Measurements from ENCODE around the gene LGALS7. TPM values are rescaled to one million over a fixed set of nuclear protein-coding genes. Genes with fewer than 3 reads are reported as not detected.

The LGALS7 gene
- total RNA-seq, 1 donor from 2014 or later = not detected

- POLR2A ChIA-PET = interaction anchor here (0.6 to 4.1 kb wide), 15 partner anchors 35 to 700 kb away, joined by 3 to 28 read pairs (median 5); partner anchors contain the start of genes ACTN4, ECH1, EIF3K and HNRNPL
- ATAC-seq (ENCODE audit: low read depth) = peak; percentile 31
- intact Hi-C loops (cut with micrococcal nuclease) = loop anchor here (1.0 to 10.0 kb wide), 6 partner anchors 97 to 332 kb away; partner anchors contain the start of genes ECH1, FAM98C, NFKBIB and SIRT2
- no peak for TF ChIP-seq CTCF (IDR thresholded peaks at IDR 0.05)
- peak; percentile 49 for DNase-seq
- peaks cover 8% of the 10 kb centered on the region for H3K36me3 Mint-ChIP-seq (ENCODE audit: low read depth)
- peak overlapping the region; percentile 90 for H3K27ac Mint-ChIP-seq
- peaks cover 38% of the 10 kb centered on the region for H3K4me1 Mint-ChIP-seq
- CTCF ChIA-PET = interaction anchor here (1.1 to 3.0 kb wide), 4 partner anchors 132 to 332 kb away, joined by 3 to 25 read pairs (median 5); partner anchors contain the start of genes FAM98C, MRPS12 and SARS2
- no peaks in the 10 kb centered on the region for H3K27me3 Mint-ChIP-seq
- H3K4me3 Mint-ChIP-seq = peak overlapping the region; percentile 82
- no peaks in the 10 kb centered on the region for H3K9me3 Mint-ChIP-seq
Measured at GRCh38 chr19:38735257-38735686, 38.0 kb downstream of the LGALS7 start.

GRCh38 chr19:38734426-38735256 is 38.7 kb downstream of the LGALS7 start:
- Mint-ChIP-seq H3K36me3 (ENCODE audit: low read depth) (peaks cover 12% of the 10 kb centered on the region), H3K27me3 (no peaks in the 10 kb centered on the region), H3K9me3 (no peaks in the 10 kb centered on the region), H3K4me3 (peak overlapping the region; percentile 82), H3K27ac (peak overlapping the region; percentile 90), H3K4me1 (peaks cover 40% of the 10 kb centered on the region)
- CTCF ChIA-PET = interaction anchor here (1.1 to 3.0 kb wide), 4 partner anchors 132 to 332 kb away, joined by 3 to 25 read pairs (median 5); partner anchors contain the start of genes FAM98C, MRPS12 and SARS2
- ATAC-seq (ENCODE audit: low read depth) (peak; percentile 19), DNase-seq (peak; percentile 38)
- POLR2A ChIA-PET = interaction anchor here (0.6 to 4.1 kb wide), 17 partner anchors 8 to 701 kb away, joined by 3 to 28 read pairs (median 5); partner anchors contain the start of genes ACTN4, ECH1, EIF3K and HNRNPL
- intact Hi-C loops (cut with micrococcal nuclease) = loop anchor here (1.0 to 10.0 kb wide), 7 partner anchors 98 to 332 kb away; partner anchors contain the start of genes ECH1, FAM98C, MRPS12 and NFKBIB
- no peak for TF ChIP-seq CTCF (IDR thresholded peaks at IDR 0.05)

GRCh38 chr19:38734176-38734425 is 39.2 kb downstream of the LGALS7 start:
- DNase-seq (no peak), ATAC-seq (ENCODE audit: low read depth) (no peak)
- H3K27ac Mint-ChIP-seq = peak overlapping the region; percentile 90
- peak overlapping the region; percentile 82 for H3K4me3 Mint-ChIP-seq
- H3K4me1 Mint-ChIP-seq = peaks cover 42% of the 10 kb centered on the region
- no peak for TF ChIP-seq CTCF (IDR thresholded peaks at IDR 0.05)
- H3K27me3 Mint-ChIP-seq = no peaks in the 10 kb centered on the region
- ChIA-PET CTCF (interaction anchor here (1.1 to 3.0 kb wide), 3 partner anchors 133 to 331 kb away, joined by 3 to 25 read pairs (median 6); partner anchors contain the start of genes FAM98C, MRPS12 and SARS2), POLR2A (interaction anchor here (0.6 to 4.1 kb wide), 13 partner anchors 8 to 702 kb away, joined by 3 to 28 read pairs (median 5); partner anchors contain the start of genes EIF3K, HNRNPL, MRPS12 and PSMD8)
- H3K36me3 Mint-ChIP-seq (ENCODE audit: low read depth) = peaks cover 15% of the 10 kb centered on the region
- H3K9me3 Mint-ChIP-seq = no peaks in the 10 kb centered on the region
- intact Hi-C loops (cut with micrococcal nuclease) = loop anchor here (1.0 to 10.0 kb wide), 4 partner anchors 97 to 331 kb away; partner anchors contain the start of genes FAM98C, MRPS12 and SARS2

- ChIA-PET POLR2A (interaction anchor here (1.1 to 4.1 kb wide), 9 partner anchors 36 to 197 kb away, joined by 3 to 28 read pairs (median 6); partner anchors contain the start of genes HNRNPL, MRPS12, RINL and SARS2), CTCF (interaction anchor here (0.8 to 3.0 kb wide), 4 partner anchors 153 to 331 kb away, joined by 3 to 25 read pairs (median 4); partner anchors contain the start of genes FAM98C, MRPS12 and SARS2)
- no peak for DNase-seq
- TF ChIP-seq CTCF (IDR thresholded peaks at IDR 0.05) = no peak
- peak overlapping the region; percentile 90 for H3K27ac Mint-ChIP-seq
- H3K36me3 Mint-ChIP-seq (ENCODE audit: low read depth) = peaks cover 17% of the 10 kb centered on the region
- H3K4me3 Mint-ChIP-seq = peak overlapping the region; percentile 19
- no peak for ATAC-seq (ENCODE audit: low read depth)
- no peaks in the 10 kb centered on the region for H3K9me3 Mint-ChIP-seq
- H3K27me3 Mint-ChIP-seq = no peaks in the 10 kb centered on the region
- peaks cover 42% of the 10 kb centered on the region for H3K4me1 Mint-ChIP-seq
- intact Hi-C loops (cut with micrococcal nuclease) = loop anchor here (1.0 to 10.0 kb wide), 4 partner anchors 97 to 331 kb away; partner anchors contain the start of genes FAM98C, MRPS12 and SARS2
Measured at GRCh38 chr19:38733493-38734175, 39.7 kb downstream of the LGALS7 start.

Measured in activated B cell treated with CpG ODN at 0.5 μM for 24 hours (primary cell).